ENCODE data around the gene LIN7C.

LIN7C gene

GRCh38 chr11:27447288-27448183 is 59.0 kb downstream of the LIN7C start:
- TF ChIP-seq TAF1 (IDR thresholded peaks at IDR 0.05; ENCODE audit: borderline replicate concordance, insufficient read depth, low read length) (no peak), POLR2AphosphoS5 (IDR thresholded peaks at IDR 0.05; ENCODE audit: low read depth, low read length) (no peak; the same call in 1 of the 2 replicates), FOXP2 (optimal IDR thresholded peaks at IDR 0.05; ENCODE audit: borderline replicate concordance, extremely low read depth, extremely low read length, insufficient read depth) (no peak)

- TF ChIP-seq TAF1 (IDR thresholded peaks at IDR 0.05; ENCODE audit: borderline replicate concordance, insufficient read depth, low read length): no peak
- TF ChIP-seq SIN3A (IDR thresholded peaks at IDR 0.05; ENCODE audit: borderline replicate concordance, insufficient read depth, low read length): no peak
- TF ChIP-seq FOXP2 (optimal IDR thresholded peaks at IDR 0.05; ENCODE audit: borderline replicate concordance, extremely low read depth, extremely low read length, insufficient read depth): no peak
- TF ChIP-seq REST (IDR thresholded peaks at IDR 0.05; ENCODE audit: insufficient read depth in 1 of 2, low read depth in 2 of 2, low read length in 2 of 2): no peak
- no peak for TF ChIP-seq POLR2AphosphoS5 (IDR thresholded peaks at IDR 0.05; ENCODE audit: low read depth, low read length)
Measured at GRCh38 chr11:27445625-27446024, 60.9 kb downstream of the LIN7C start.

DNA sequence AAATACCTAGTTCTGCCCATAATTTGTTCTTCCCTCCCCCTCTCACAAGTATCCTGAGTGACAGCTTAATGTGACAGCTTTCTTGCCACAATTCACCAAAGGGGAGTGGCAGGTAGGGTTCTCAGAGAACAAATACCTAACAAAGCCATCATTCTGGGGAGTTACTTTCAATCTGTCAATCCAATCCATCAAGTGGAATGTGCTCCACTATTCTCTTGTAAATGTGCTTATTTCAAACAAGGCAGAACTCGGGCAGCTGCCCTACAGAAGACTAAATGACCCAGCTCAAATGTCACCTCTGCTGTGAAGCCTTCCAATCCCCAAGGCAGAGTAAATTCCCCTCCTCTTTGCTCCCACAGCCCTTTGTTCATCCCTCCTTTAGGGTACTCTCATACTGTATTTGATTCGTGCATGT is 61.8 kb downstream of the LIN7C start:
- no peak for TF ChIP-seq TAF1 (IDR thresholded peaks at IDR 0.05; ENCODE audit: borderline replicate concordance, insufficient read depth, low read length)
- no peak for TF ChIP-seq REST (IDR thresholded peaks at IDR 0.05; ENCODE audit: insufficient read depth in 1 of 2, low read depth in 2 of 2, low read length in 2 of 2)
- TF ChIP-seq FOXP2 (optimal IDR thresholded peaks at IDR 0.05; ENCODE audit: borderline replicate concordance, extremely low read depth, extremely low read length, insufficient read depth): no peak
- no peak for TF ChIP-seq SIN3A (IDR thresholded peaks at IDR 0.05; ENCODE audit: borderline replicate concordance, insufficient read depth, low read length)
- TF ChIP-seq POLR2AphosphoS5 (IDR thresholded peaks at IDR 0.05; ENCODE audit: low read depth, low read length): no peak

Data from PFSK-1 (cell line).